ENCODE data around the gene PLCG2.

The PLCG2 gene

GRCh38 chr16:81995651-81996050 is 216.6 kb downstream of the PLCG2 start:
- no peak for TF ChIP-seq CTCF (IDR thresholded peaks at IDR 0.05; ENCODE audit: control extremely low read depth, extremely low read depth, low read depth, missing control alignments)
- CTCF ChIA-PET = no interaction called here
- no peak for DNase-seq (ENCODE audit: extremely low spot score)
- POLR2A ChIA-PET = no interaction called here

GRCh38 chr16:81996664-81997509 is 217.8 kb downstream of the PLCG2 start:
- DNase-seq (ENCODE audit: extremely low spot score) = no peak
- TF ChIP-seq CTCF (IDR thresholded peaks at IDR 0.05; ENCODE audit: control extremely low read depth, extremely low read depth, low read depth, missing control alignments) = no peak
- ChIA-PET CTCF (interaction anchor here (1.2 kb wide), 2 partner anchors 10 to 18 kb away, joined by 3 to 4 read pairs; no protein-coding TSS in a partner anchor), POLR2A (interaction anchor here (0.6 kb wide), 1 partner anchor 1326 kb away, joined by 3 read pairs; no protein-coding TSS in a partner anchor)

- DNase-seq (ENCODE audit: extremely low spot score) = no peak
- no peak for TF ChIP-seq CTCF (IDR thresholded peaks at IDR 0.05; ENCODE audit: control extremely low read depth, extremely low read depth, low read depth, missing control alignments)
- ChIA-PET POLR2A (interaction anchor here (0.6 kb wide), 1 partner anchor 1325 kb away, joined by 3 read pairs; no protein-coding TSS in a partner anchor), CTCF (interaction anchor here (1.2 kb wide), 1 partner anchor 9 kb away, joined by 4 read pairs; no protein-coding TSS in a partner anchor)
Observed at GRCh38 chr16:81997738-81998137, 218.6 kb downstream of the PLCG2 start.

GRCh38 chr16:82002831-82003230 is 223.7 kb downstream of the PLCG2 start:
- POLR2A ChIA-PET = no interaction called here
- TF ChIP-seq CTCF (IDR thresholded peaks at IDR 0.05; ENCODE audit: control extremely low read depth, extremely low read depth, low read depth, missing control alignments) = no peak
- CTCF ChIA-PET = no interaction called here
- no peak for DNase-seq (ENCODE audit: extremely low spot score)

GRCh38 chr16:82004601-82005000 is 225.5 kb downstream of the PLCG2 start:
- TF ChIP-seq CTCF (IDR thresholded peaks at IDR 0.05; ENCODE audit: control extremely low read depth, extremely low read depth, low read depth, missing control alignments) = no peak
- no peak for DNase-seq (ENCODE audit: extremely low spot score)
- CTCF ChIA-PET = no interaction called here
- POLR2A ChIA-PET = no interaction called here

- no peak for TF ChIP-seq CTCF (IDR thresholded peaks at IDR 0.05; ENCODE audit: control extremely low read depth, extremely low read depth, low read depth, missing control alignments)
- POLR2A ChIA-PET = no interaction called here
- no peak for DNase-seq (ENCODE audit: extremely low spot score)
- CTCF ChIA-PET = no interaction called here
Observed at GRCh38 chr16:82005027-82005830, 226.1 kb downstream of the PLCG2 start.
